SK-MEL-5 (cell line): ENCODE data around the gene TSEN34. TPM values are rescaled to one million over a fixed set of nuclear protein-coding genes. Genes with fewer than 3 reads are reported as not detected.

ENCODE experiments used
- DNase-seq: peaks from one replicate; pipeline ENCODE4 v3.0.0-alpha.2; 2016; ENCODE audit warnings: low read depth, low spot score
- in situ Hi-C: cut with HindIII; loops from 2 replicates; pipeline ENCODE4 v1.10.0; 2016; ENCODE audit warnings: low sequenced_read_pairs, high pct_unique_total_duplicates, low pct_unique_long_range_greater_than_20kb
- polyA plus RNA-seq, 2 experiments: library from polyadenylated mRNA; depleted of rRNA; stranded (reverse); fragments of >200 nt; gene quantifications; 2 replicates each; pipeline ENCODE4 v1.2.3, GENCODE V29; 2015
- total RNA-seq: library from RNA; depleted of rRNA; stranded (reverse); fragments of >200 nt; shearing (Covaris generic); gene quantifications from 2 replicates; pipeline ENCODE4 v1.2.3, GENCODE V29; 2014; rRNA removed

Gene TSEN34
- 46.1 and 49.0 TPM in 2 replicates for total RNA-seq
- 77.5 and 89.8 TPM in 2 replicates for polyA plus RNA-seq (2015; cell fraction: cytosol; rRNA removed)
- 13.8 and 24.9 TPM in 2 replicates for polyA plus RNA-seq (2015; cell fraction: nucleus; rRNA removed)

DNA sequence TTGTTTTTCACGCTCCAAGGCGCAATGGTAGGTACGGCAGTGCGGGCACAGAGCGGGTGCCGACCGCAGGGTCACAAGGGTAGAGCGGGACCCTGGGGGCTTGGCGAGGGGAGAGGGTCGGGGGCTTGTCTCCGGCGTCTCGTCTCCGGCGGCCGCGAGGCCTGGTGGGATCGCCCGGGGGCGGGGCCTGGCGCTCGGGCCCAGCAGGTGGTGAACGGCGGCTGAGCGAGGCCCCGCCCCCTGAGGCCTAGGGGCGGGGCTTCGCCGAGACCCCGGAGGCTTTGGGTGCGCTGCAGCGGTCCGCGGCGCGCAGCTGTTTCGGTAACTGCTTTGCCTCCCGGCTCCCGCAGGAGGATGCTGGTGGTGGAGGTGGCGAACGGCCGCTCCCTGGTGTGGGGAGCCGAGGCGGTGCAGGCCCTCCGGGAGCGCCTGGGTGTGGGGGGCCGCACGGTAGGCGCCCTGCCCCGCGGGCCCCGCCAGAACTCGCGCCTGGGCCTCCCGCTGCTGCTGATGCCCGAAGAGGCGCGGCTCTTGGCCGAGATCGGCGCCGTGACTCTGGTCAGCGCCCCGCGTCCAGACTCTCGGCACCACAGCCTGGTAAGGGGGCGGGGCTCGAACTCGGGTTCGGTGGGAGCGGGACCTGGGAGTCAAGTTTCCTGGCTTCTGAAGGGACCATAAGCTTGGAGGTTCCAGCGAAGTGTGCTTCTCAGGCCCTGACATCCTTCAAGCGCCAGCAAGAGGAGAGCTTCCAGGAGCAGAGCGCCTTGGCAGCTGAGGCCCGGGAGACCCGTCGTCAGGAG is at the start of gene TSEN34:
TSEN34 (plus strand) TSS at position 298 of the 800 bp plus-strand sequence; CDS start at position 355, 57 bp downstream.
- in situ Hi-C loops = no loop called here
- DNase-seq = peak; percentile 74

DNA sequence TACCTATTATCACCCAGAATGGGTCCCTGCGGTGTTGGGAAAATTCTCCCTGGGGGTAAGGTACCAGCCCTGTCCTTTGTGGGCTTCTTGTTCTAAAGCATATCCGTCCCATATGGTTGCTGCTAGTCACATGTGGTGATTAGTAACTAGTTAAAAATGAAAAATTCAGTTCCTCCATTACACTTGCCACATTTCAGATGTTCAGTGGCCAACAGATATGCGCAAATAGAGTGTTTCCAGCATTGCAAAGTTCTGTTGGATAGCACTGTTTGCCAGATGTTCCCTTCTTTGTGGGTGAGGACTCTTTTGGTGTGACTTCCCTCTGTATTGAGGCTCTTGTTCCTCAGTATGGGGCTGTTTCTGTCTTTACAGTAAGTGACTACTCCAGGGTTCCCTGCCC is 49.8 kb upstream of the TSEN34 start:
- DNase-seq = no peak
- in situ Hi-C loops = no loop called here

DNA sequence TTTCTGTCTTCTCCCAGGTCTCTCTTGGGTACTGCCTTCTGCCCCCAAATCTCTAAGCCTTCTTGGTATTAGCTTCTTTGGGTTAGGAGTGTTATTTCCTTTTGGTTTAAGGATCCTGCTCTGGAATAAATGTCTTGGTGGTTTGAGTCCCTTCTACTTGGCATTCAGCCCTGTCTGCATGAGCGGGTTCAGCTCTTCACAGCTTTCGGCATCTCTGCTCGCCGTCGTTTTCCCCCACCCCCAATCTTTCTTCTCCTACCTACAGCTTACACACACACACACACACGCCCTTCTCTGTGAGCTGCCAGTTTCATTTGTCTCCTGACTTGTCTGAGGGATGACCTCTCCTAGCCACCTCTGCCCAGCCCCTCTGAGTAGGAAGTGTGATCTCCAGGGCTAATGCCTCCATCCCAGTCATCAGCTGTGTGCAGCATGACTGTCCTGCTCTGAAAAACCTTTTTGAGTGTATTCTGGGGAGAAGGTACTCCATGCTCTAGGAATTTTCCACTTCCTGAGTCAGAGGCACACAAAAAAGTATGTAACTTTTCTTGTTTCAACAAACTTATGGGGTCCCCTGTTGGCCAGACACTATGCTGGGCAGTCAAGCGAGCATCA is 48.8 kb upstream of the TSEN34 start:
- in situ Hi-C loops = no loop called here
- no peak for DNase-seq

DNA sequence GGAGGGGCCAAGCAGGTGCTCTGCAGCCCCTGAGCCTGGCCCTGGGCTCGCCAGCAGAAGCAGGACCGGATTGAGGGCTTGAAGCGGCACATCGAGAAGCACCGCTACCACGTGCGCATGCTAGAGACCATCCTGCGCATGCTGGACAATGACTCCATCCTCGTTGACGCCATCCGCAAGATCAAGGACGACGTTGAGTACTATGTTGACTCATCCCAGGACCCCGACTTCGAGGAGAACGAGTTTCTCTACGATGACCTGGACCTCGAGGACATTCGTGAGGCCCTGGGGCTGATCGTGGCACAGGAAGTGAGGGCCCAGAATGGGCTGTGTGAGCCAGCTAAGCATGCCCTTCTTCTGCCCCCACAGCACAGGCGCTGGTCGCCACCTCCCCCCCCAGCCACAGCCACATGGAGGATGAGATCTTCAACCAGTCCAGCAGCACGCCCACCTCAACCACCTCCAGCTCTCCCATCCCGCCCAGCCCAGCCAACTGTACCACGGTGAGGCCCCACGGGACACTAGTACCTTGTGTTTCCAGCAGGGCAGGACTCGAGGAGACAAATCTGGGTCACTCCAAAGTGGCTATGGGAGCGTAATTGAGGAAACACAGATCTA is 45.5 kb upstream of the TSEN34 start:
- in situ Hi-C loops = no loop called here
- DNase-seq = no peak

DNA sequence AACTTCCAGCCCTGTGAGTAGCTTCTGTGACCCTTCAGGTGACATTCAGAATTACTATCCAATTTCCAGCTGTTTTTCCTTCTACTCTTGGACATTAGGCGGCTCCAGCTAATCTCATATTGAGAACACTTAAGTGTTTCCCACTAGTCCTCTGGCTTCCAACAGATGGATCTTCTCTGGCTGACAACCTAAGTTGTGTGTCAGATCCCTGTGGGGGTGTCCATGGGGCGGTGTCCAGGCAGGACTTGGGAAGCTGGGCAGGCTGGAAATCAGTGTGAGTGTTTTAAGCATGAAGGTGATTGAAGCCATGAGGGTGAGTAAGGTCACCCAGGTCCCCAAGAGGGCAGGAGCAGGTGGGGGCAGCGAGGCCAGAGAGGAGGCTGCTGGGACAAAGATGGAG is 43.4 kb upstream of the TSEN34 start:
- in situ Hi-C loops = no loop called here
- DNase-seq = no peak

DNA sequence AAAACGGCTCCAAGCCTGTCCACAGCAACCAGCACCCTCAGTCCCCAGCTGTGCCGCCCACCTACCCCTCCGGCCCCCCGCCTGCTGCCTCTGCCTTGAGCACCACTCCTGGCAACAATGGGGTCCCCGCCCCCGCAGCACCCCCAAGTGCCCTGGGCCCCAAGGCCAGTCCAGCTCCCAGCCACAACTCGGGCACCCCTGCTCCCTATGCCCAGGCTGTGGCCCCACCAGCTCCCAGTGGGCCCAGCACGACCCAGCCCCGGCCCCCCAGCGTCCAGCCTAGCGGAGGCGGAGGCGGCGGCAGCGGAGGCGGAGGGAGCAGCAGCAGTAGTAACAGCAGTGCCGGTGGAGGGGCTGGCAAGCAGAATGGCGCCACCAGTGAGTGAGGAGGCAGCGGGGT is 43.0 kb upstream of the TSEN34 start:
- in situ Hi-C loops = no loop called here
- DNase-seq = no peak

DNA sequence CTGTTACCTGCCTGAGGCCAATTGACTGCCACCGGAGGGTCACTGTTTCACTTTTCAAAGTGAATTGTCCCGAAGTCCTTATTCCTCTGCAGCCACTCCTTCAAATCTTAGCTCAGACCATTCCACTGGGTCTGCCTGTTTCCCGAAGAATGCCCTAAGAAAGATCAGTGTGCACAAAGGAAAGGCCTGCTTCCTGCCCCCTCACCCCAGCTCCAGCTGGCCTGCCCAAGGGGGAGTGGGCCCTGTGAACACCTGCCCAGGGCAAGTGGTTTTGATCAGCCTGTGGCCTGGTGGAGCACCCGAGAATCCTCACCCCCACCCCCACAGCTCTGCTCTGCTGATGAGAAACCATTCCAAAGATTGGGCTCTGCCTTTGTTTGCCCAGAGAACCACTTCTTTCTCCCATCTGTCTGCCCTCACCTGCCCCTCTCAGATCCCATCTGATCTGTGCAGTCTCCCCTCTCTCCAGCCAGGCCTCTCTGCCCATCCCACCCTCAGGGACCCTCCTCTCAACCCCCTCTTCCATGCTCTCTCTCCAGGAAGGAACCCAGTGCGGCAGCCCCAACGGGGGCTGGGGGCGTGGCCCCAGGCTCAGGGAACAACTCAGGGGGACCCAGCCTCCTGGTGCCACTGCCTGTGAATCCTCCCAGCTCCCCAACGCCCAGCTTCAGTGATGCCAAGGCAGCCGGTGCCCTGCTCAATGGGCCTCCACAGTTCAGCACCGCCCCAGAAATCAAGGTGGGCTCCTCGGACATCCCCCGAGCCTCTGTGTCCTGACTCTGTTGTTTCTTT is 41.9 kb upstream of the TSEN34 start:
- no peak for DNase-seq
- in situ Hi-C loops = no loop called here

DNA sequence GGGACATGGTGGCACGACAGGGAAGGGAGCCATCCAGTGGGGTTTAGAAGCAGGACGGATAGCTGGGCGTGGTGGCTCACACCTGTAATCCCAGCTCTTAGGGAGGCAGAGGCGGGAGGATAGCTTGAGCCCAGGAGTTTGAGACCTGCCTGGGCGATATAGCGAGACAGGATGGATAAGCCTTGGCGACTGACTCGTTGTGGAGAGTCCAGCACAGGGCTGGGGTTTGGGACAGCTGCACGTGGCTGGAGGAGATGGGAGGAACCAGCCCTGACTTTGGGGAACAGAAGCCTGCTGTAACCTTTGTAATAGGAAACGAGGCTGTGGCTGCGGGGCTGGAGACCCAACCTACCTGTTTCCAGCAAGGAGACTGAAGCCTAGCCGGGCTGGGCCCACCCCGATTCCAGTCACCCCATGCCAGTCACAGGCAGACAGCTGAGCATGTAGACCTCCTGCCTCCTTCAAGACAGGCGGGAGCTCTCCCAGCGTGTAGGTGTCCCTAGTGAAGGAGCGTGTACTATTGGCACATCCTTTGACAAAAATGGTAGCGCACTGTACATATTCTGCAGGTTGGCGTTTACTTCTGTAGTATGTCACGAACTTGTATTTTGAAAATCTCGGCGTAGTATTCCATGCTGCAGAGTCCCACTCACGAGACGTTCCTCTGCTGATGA is 39.6 kb upstream of the TSEN34 start:
- in situ Hi-C loops = no loop called here
- no peak for DNase-seq

DNA sequence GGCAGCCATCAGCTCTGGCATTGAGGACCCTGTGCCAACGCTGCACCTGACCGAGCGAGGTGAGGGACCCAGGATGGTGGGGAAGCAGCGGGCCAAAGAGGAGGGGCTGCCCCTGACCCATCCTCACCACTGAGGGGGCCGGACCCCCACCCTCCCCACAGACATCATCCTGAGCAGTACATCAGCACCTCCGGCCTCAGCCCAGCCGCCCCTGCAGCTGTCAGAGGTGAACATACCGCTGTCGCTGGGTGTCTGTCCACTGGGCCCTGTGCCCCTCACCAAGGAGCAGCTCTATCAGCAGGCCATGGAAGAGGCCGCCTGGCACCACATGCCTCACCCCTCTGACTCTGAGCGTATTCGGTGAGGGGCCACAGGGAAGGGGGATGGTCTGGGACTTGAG is 38.8 kb upstream of the TSEN34 start:
- no peak for DNase-seq
- in situ Hi-C loops = no loop called here

DNA sequence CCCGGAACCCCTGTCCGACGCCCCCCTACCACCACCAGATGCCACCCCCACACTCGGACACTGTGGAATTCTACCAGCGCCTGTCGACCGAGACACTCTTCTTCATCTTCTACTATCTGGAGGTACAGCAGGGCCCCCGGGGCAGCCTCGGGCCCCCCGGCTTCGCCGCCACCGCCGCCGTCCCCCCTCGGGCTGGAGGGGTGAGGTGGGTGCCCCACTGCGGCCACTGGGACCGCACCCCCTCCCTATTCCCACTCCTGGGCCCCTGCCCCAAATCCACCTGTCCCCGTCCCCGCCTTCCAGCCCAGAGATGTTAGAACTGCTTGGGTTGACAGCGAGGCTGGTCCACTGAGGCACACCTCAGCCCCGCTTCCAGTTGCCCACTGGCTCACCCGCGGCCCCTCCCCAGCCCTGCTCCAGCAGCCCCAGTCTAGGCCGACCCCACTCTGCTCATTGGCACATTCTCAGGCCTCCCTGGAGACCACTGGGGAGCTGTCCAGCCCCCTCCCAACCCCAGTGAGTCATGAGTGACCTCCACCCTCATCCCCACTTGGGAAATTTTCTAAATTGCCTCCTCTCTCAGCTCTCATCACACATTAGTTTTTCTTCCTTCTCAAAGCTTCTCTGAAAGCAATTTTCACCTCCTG is 38.1 kb upstream of the TSEN34 start:
- in situ Hi-C loops = no loop called here
- DNase-seq = no peak

DNA sequence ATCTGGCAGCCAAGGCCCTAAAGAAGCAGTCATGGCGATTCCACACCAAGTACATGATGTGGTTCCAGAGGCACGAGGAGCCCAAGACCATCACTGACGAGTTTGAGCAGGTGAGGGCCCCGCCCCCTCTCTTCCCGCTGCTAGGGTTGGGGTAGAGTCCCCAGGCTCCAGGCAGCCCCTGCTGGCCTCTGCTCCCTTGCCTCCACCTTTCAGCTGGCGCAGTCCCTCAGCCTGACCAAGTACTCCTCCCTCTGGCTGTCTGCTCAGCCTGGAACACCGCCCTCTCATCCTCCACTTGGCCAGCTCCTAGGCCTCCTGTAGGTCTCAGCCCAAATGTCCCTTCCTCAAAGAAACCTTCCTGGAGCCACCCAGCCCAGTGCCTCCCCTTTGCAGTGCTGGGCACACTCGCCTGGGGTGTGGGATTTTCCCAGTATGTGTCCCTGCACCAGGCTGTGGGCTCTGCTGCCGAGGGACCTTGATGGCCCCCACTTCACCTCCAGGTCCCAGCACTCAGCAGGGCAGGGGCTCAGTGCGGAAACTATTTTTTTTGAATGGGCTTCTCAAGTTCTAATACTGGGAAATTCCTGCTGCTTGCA is 37.3 kb upstream of the TSEN34 start:
- in situ Hi-C loops = no loop called here
- no peak for DNase-seq

DNA sequence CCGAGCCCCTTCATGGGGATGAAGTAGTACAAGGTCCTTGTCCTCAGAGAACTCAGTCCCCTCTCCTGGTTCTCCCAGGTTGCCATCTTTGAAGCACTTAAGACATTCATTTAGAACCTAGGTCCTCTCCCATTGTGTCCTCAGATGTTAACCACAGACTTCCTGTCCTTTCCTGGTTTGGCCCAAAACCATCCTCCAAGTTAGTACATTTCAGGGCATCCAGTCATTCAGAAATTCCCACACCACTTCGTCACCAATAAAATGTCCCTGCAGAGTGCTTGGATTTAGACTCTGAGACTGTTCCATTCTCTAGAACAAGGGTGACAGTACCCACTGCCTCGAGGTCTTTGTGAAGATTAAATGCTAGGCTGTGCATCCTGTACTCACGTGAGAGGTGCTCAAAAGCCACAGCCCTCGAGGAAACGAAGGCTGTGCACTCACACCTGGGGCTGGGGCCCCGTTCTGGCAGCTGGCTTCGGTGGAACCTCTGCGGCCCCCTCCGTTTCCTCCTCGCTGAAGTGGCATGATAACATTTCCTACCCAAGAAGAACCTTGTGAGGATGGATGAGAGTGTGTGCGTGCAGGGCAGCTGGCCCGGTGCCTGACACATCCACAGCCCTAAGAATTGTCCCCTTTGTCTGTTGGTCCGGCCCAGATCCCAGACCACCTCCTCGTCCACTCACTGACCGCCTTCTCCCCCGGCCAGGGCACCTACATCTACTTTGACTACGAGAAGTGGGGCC is 36.3 kb upstream of the TSEN34 start:
- DNase-seq = no peak
- in situ Hi-C loops = no loop called here

DNA sequence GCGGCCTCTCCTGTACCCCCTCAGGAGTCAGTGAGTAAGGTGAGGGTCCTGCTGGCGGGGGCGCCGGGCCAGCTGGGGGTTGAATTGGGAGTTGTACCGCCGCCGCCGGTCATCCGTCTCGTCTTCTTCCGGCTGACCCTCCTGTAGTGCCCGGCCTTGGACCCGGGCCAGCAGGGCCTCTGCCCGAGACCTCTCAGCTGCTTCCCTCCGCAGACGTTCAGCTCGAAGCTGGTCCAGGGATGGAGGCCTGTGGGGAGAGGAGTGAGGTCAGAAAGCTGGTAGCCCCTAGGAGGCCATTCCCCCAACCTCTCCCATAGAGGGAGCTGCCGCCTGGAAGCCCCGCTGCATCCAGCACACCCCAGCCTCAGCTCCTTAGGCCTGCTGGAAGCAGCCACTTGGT is 35.4 kb upstream of the TSEN34 start:
- no peak for DNase-seq
- in situ Hi-C loops = no loop called here

DNA sequence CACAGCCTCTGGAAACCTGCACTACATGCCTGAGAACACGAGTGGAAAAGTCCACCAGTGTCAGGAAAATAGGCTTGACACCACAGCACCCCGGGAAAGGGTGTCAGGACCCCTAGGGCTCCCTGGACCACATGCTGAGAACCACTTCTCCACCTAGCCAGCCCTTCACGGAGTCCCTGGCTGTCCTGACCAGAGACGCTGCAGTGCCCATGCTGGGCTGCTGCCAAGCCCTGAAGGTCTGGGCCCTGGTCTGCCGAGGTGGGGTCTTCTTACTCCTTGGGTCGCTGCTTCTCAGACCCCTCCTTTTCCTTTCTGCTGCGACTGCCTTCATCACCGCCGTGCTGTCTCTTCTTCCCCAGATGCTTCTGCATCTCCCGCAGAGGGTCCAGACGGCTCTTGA is 34.6 kb upstream of the TSEN34 start:
- in situ Hi-C loops = no loop called here
- no peak for DNase-seq

DNA sequence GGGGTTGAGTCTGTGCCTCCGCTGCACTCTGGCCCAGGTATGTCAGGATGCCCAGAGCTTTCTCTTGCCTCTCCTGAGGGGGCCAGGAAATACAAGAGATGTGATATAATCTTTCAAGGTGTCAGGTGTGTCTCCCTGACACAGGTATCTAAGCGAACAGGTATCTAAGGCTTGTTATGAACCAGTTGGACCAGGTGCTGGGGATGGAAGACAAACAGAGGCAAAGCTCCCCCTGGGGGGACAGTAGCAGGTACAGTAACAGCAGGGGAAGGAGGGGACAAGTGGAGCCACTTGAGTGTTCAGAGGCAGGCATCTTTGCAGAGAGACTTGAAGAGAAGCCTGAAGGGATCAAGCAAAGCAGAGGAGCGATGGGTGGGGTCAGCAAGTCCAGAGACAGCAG is 34.2 kb upstream of the TSEN34 start:
- no peak for DNase-seq
- in situ Hi-C loops = no loop called here

DNA sequence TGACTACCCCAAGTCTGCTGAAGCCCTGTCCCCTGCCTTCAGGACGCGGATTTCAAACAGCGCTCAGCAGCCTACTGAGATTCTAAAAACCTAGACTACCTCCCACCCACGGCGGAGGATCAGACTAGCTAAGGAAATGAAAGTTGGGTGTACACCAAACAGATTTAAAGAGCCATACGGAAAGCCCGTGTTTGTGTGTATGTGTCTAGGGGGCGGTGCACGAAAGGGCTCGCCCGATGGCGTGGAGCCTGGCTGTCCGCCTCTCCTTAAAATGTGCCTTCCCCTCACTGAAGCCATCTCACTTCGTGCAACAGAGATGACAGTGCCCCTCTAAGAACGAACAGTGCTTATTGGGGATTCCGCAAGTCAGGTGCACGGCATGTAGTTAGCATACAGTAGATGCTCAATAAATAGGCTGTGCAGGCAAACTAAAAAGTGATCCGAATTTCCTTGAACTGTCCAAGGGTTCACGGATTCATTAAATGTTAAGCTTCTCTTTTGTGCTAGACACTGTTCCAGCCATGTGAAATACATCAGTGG is 32.2 kb upstream of the TSEN34 start:
- no peak for DNase-seq
- in situ Hi-C loops = no loop called here
